ENCODE measurements around the gene STPG3. TPM values are rescaled to one million over a fixed set of nuclear protein-coding genes. Genes with fewer than 3 reads are reported as not detected.

The STPG3 gene
- total RNA-seq, 1 donor from 2014 or later, result not detected

- DNase-seq (ENCODE audit: low read depth), result no peak
- no peak overlapping the region for H3K4me3 ChIP-seq (ENCODE audit: low read depth, low read length)
- TF ChIP-seq, protein P1, sequence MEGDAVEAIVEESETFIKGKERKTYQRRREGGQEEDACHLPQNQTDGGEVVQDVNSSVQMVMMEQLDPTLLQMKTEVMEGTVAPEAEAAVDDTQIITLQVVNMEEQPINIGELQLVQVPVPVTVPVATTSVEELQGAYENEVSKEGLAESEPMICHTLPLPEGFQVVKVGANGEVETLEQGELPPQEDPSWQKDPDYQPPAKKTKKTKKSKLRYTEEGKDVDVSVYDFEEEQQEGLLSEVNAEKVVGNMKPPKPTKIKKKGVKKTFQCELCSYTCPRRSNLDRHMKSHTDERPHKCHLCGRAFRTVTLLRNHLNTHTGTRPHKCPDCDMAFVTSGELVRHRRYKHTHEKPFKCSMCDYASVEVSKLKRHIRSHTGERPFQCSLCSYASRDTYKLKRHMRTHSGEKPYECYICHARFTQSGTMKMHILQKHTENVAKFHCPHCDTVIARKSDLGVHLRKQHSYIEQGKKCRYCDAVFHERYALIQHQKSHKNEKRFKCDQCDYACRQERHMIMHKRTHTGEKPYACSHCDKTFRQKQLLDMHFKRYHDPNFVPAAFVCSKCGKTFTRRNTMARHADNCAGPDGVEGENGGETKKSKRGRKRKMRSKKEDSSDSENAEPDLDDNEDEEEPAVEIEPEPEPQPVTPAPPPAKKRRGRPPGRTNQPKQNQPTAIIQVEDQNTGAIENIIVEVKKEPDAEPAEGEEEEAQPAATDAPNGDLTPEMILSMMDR (conservative IDR thresholded peaks at IDR 0.05; ENCODE audit: low read depth, low read length), result no peak
Measured at GRCh38 chr9:137265496-137266161, 14.5 kb downstream of the STPG3 start.

- no peak overlapping the region for H3K4me3 ChIP-seq (ENCODE audit: low read depth, low read length)
- TF ChIP-seq, protein P1 (conservative IDR thresholded peaks at IDR 0.05; ENCODE audit: low read depth, low read length), result no peak
- DNase-seq (ENCODE audit: low read depth), result no peak
Measured at GRCh38 chr9:137266162-137266527, 15.1 kb downstream of the STPG3 start.

DNA sequence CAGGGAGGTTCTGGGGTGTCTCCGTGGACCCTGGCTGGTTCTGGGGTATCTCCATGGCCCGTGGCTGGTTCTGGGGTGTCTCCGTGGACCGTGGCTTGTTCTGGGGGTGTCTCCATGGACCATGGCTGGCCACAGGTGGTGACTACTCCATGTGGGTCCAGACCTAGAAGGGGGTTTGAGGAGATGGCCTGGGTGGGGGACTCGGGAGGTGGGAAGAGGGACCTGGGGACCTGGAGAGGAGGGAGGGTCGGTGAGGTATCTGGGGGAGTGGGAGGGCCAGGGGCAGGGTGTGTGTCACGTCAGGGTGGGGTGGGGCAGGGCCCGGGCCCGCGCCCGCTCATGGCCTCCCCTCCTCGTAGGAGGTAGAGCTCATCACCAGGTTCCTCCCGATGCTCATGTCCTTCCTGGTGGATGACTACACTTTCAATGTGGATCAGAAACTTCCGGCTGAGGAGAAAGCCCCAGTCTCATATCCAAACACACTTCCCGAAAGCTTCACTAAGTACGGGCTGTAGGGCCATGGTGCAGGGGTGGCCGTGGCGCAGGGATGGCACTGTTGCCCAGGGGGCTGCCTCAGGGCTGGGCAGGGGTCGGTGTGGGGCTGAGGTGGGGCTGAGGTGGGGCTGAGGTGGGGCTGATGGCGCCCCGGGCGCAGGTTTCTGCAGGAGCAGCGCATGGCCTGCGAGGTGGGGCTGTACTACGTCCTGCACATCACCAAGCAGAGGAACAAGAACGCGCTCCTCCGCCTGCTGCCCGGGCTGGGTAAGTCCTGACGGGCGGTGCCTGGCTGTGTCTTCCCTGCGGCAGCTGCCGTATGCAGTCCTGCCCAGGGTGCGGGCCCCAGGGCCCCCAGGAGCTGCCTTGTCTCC is 15.7 kb downstream of the STPG3 start:
- DNase-seq (ENCODE audit: low read depth), result no peak
- no peak overlapping the region for H3K4me3 ChIP-seq (ENCODE audit: low read depth, low read length)

GRCh38 chr9:137267933-137268355 is 16.9 kb downstream of the STPG3 start:
- TF ChIP-seq, protein P1 (conservative IDR thresholded peaks at IDR 0.05; ENCODE audit: low read depth, low read length), result no peak
- no peak for DNase-seq (ENCODE audit: low read depth)
- H3K4me3 ChIP-seq (ENCODE audit: low read depth, low read length), result no peak overlapping the region

More for the DNA sequence above, 15.7 kb downstream of the STPG3 start:
- TF ChIP-seq, protein P1 (conservative IDR thresholded peaks at IDR 0.05; ENCODE audit: low read depth, low read length), result no peak

GRCh38 chr9:137268538-137269201 is 17.6 kb downstream of the STPG3 start:
- TF ChIP-seq, protein P1 (conservative IDR thresholded peaks at IDR 0.05; ENCODE audit: low read depth, low read length), result no peak
- DNase-seq (ENCODE audit: low read depth), result no peak
- H3K4me3 ChIP-seq (ENCODE audit: low read depth, low read length), result no peak overlapping the region

DNA sequence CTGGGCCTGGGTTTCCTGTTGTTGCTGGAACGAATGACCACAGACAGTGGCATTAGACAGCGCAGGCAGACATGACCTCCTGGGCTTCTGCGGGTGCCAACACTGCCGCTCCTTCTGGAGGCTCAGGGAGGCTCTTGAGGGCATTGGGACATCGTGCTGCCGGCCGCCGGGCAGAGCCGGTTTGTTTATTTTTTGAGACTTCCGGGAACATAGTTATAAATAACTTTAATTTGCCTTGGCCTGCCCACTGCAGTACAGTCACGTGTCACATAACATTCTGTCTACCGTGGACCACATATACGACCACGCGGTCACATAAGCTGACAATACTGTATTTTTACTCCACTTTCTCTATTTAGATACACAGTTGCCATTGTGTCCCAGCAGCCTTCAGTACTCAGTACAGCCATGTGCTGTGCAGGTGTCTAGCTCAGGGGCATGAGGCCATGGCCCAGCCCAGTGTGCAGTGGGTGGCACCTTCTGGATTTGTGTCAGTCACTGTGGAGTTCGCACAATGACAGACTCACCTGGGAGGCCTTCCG is 18.2 kb downstream of the STPG3 start:
- no peak overlapping the region for H3K4me3 ChIP-seq (ENCODE audit: low read depth, low read length)
- TF ChIP-seq, protein P1 (conservative IDR thresholded peaks at IDR 0.05; ENCODE audit: low read depth, low read length), result no peak
- no peak for DNase-seq (ENCODE audit: low read depth)
